SK-N-SH treated with all-trans-retinoic acid at 6 μM for 48 hours (cell line): Measurements from ENCODE around the gene SELENOK.

Source experiments
- ARNTL ChIP-seq: fragments of 450-650 bp; formaldehyde crosslinking; IDR thresholded peaks from 2 replicates; pipeline ENCODE4 v1.5.0; 2020; ENCODE audit warnings: low read depth, mild to moderate bottlenecking, moderate library complexity, borderline replicate concordance
- BACH2 ChIP-seq: fragments of 250-450 bp; sonication (Bioruptor Pico); IDR thresholded peaks from 2 replicates; pipeline ENCODE4 v1.9.0; 2021; ENCODE audit warnings: mild to moderate bottlenecking, borderline replicate concordance
- CSDC2 ChIP-seq: fragments of 250-450 bp; sonication (Bioruptor Pico); IDR thresholded peaks from 2 replicates; pipeline ENCODE4 v1.5.0; 2020; ENCODE audit warnings: mild to moderate bottlenecking, moderate library complexity
- GLIS3 ChIP-seq: fragments of 250-450 bp; sonication (Bioruptor Pico); IDR thresholded peaks from 2 replicates; pipeline ENCODE4 v1.5.0; 2020; ENCODE audit warnings: mild to moderate bottlenecking, moderate library complexity
- ISL1 ChIP-seq: fragments of 250-450 bp; sonication (Bioruptor Pico); IDR thresholded peaks from 2 replicates; pipeline ENCODE4 v2.1.2; 2022; ENCODE audit warnings: mild to moderate bottlenecking, moderate library complexity
- OSR1 ChIP-seq: fragments of 250-450 bp; sonication (Bioruptor Pico); IDR thresholded peaks from 2 replicates; pipeline ENCODE4 v1.8.0; 2022; ENCODE audit warnings: moderate library complexity, mild to moderate bottlenecking, inconsistent platforms
- ZFP3 ChIP-seq: fragments of 250-450 bp; sonication (Bioruptor Pico); IDR thresholded peaks from 2 replicates; pipeline ENCODE4 v1.5.0; 2020; ENCODE audit warnings: mild to moderate bottlenecking, moderate library complexity
- ZFP30 ChIP-seq: fragments of 450-650 bp; formaldehyde crosslinking; IDR thresholded peaks from 2 replicates; pipeline ENCODE4 v1.5.0; 2022; ENCODE audit warnings: mild to moderate bottlenecking, moderate library complexity
- ZNF70 ChIP-seq: fragments of 450-650 bp; formaldehyde crosslinking; IDR thresholded peaks from 2 replicates; pipeline ENCODE4 v1.5.0; 2020; ENCODE audit warnings: mild to moderate bottlenecking, moderate library complexity

GRCh38 chr3:53939813-53940212, 48.2 kb upstream of the SELENOK start:
- TF ChIP-seq OSR1 (CRISPR knock-in tag) = no peak
- no peak for TF ChIP-seq GLIS3
- TF ChIP-seq ISL1 (CRISPR knock-in tag) = no peak
- no peak for TF ChIP-seq ZFP30 (CRISPR knock-in tag)
- no peak for TF ChIP-seq ZNF70 (CRISPR knock-in tag)
- no peak for TF ChIP-seq CSDC2 (CRISPR knock-in tag)
- no peak for TF ChIP-seq BACH2 (CRISPR knock-in tag)
- TF ChIP-seq ZFP3 (CRISPR knock-in tag) = no peak
- TF ChIP-seq ARNTL (CRISPR knock-in tag) = no peak
